Smooth muscle cell (in vitro differentiated cells): ENCODE results near the gene MOSPD3. TPM values are rescaled to one million over a fixed set of nuclear protein-coding genes. Genes with fewer than 3 reads are reported as not detected.

ENCODE experiments used
- DNase-seq: peaks from one replicate; lab custom pipeline; 2025; ENCODE audit not compliant: unreplicated experiment; lab: John Stamatoyannopoulos, UW
- H2AFZ ChIP-seq: fragments of 200-600 bp; sonication (generic); 2 replicates; pipeline ENCODE4 v1.6.0; 2016; ENCODE audit warnings: antibody characterized with exemption, low read depth, mild to moderate bottlenecking
- H3F3A ChIP-seq: fragments of 200-600 bp; sonication (generic); 2 replicates; pipeline ENCODE4 v1.6.0; 2017; ENCODE audit warnings: antibody characterized with exemption, low read depth
- H3K27ac ChIP-seq: fragments of 200-600 bp; sonication (generic); 2 replicates; pipeline ENCODE4 v1.5.1; 2016; ENCODE audit warnings: low read depth, mild to moderate bottlenecking
- H3K27me3 ChIP-seq: fragments of 200-600 bp; sonication (generic); 2 replicates; pipeline ENCODE4 v1.6.1; 2016; ENCODE audit warnings: low read depth, mild to moderate bottlenecking
- H3K36me3 ChIP-seq: fragments of 200-600 bp; sonication (generic); 2 replicates; pipeline ENCODE4 v1.5.1; 2016; ENCODE audit warnings: low read depth
- H3K4me1 ChIP-seq: fragments of 200-600 bp; sonication (generic); 2 replicates; pipeline ENCODE4 v1.5.1; 2016; ENCODE audit warnings: low read depth
- H3K4me2 ChIP-seq: fragments of 200-600 bp; sonication (generic); 2 replicates; pipeline ENCODE4 v1.6.0; 2016; ENCODE audit warnings: mild to moderate bottlenecking
- H3K4me3 ChIP-seq: fragments of 200-600 bp; sonication (generic); 2 replicates; pipeline ENCODE4 v1.5.1; 2016; ENCODE audit warnings: mild to moderate bottlenecking
- H3K79me2 ChIP-seq: fragments of 200-600 bp; sonication (generic); 2 replicates; pipeline ENCODE4 v1.6.0; 2016; ENCODE audit warnings: low read depth, mild to moderate bottlenecking
- H3K9ac ChIP-seq: fragments of 200-600 bp; sonication (generic); 2 replicates; pipeline ENCODE4 v1.6.0; 2016; ENCODE audit warnings: low read depth
- H3K9me3 ChIP-seq: fragments of 200-600 bp; sonication (generic); replicated peaks from 2 replicates; pipeline ENCODE4 v1.5.1; 2016; ENCODE audit warnings: low read depth
- H4K20me1 ChIP-seq: fragments of 200-600 bp; sonication (generic); 2 replicates; pipeline ENCODE4 v1.6.0; 2016; ENCODE audit warnings: low read depth
- WGBS: methylation state at CpG from one replicate; pipeline ENCODE4 v1.1.7; 2016; ENCODE audit warnings: low lambda C conversion rate; 5-methylcytosine and 5-hydroxymethylcytosine counted together
- polyA plus RNA-seq: library from polyadenylated mRNA; unstranded; fragments of >200 nt; fragmentation: Nextera tagmentation; extraction: Ambion mirVana; gene quantifications from 2 replicates; pipeline ENCODE4 v1.2.1, GENCODE V29; 2016
- total RNA-seq: library from RNA; depleted of rRNA; stranded (reverse); fragments of >200 nt; gene quantifications from 2 replicates; pipeline ENCODE4 v1.2.3, GENCODE V29; 2014
- TF ChIP-seq, protein P1 (sequence below): fragments of 200-600 bp; sonication (generic); IDR thresholded peaks from 2 replicates; pipeline ENCODE4 v1.5.1; 2017; ENCODE audit warnings: borderline replicate concordance, mild to moderate bottlenecking, antibody characterized with exemption; ENCODE audit not compliant: insufficient read depth, poor library complexity, severe bottlenecking

MOSPD3 gene
- total and polyA plus RNA-seq, 2 experiments from 2014 or later, result 10.5 to 47.8 TPM

DNA sequence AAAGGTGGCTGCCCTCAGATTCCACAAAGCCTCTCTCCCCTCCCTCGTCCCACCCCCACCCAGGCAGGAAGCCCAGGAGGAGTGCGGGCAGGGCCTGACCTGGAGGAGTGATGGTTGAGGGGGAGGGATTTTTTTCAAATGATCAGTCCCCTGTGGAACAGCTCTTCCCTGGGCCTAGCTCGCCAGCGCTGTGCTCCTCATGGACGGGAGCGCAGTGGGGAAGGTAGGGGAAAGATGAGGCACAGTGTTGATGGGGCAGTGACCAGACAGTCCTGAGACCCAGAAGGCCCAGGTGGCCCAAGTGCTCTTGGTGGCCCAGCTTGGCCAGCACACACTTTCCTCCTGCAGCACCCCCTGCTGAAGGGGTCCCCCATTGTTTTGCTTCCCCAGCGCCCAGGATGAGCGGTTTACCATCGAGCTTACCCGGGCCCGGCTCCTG is 47.2 kb upstream of the MOSPD3 start:
- H3K4me1 ChIP-seq, result peaks cover 8% of the 10 kb centered on the region
- no peak overlapping the region for H3K9ac ChIP-seq
- no peaks in the 10 kb centered on the region for H3K36me3 ChIP-seq
- no peak overlapping the region for H3K4me2 ChIP-seq
- H3K79me2 ChIP-seq, result no peaks in the 10 kb centered on the region
- WGBS, result 96% methylated on average over 11 of the region's 11 CpGs
- no peaks in the 10 kb centered on the region for H3F3A ChIP-seq
- no peak overlapping the region for H2AFZ ChIP-seq
- H3K4me3 ChIP-seq, result no peak overlapping the region
- H4K20me1 ChIP-seq, result no peaks in the 10 kb centered on the region
- no peak for DNase-seq
- TF ChIP-seq, protein P1, sequence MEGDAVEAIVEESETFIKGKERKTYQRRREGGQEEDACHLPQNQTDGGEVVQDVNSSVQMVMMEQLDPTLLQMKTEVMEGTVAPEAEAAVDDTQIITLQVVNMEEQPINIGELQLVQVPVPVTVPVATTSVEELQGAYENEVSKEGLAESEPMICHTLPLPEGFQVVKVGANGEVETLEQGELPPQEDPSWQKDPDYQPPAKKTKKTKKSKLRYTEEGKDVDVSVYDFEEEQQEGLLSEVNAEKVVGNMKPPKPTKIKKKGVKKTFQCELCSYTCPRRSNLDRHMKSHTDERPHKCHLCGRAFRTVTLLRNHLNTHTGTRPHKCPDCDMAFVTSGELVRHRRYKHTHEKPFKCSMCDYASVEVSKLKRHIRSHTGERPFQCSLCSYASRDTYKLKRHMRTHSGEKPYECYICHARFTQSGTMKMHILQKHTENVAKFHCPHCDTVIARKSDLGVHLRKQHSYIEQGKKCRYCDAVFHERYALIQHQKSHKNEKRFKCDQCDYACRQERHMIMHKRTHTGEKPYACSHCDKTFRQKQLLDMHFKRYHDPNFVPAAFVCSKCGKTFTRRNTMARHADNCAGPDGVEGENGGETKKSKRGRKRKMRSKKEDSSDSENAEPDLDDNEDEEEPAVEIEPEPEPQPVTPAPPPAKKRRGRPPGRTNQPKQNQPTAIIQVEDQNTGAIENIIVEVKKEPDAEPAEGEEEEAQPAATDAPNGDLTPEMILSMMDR, result no peak
- H3K9me3 ChIP-seq, result no peaks in the 10 kb centered on the region
- no peak overlapping the region for H3K27ac ChIP-seq
- no peaks in the 10 kb centered on the region for H3K27me3 ChIP-seq

DNA sequence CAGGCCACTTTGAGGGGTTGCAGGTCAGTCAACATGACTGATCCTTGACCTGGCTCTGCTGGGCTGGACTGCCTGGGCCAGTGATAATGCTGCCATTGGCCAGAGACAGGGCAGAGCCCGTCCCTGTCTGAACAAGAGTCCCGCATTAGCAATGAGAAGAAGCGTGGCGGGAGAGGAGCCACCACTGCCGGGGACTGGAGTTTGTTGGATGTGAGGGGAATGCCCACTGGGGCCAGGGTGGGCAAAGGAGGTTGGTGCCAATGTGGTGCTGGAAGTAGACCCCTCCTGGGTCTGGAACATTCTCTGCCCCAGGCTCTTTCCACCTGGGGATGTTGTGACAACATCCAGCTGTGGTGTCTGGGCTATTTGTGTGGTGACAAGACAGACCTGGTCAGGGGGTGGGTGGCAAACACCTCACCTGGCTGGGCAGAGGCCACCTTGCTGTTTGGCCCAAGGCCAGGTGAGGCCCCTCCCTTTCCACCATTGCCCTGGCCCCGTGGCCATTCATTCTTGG is 46.3 kb upstream of the MOSPD3 start:
- no peaks in the 10 kb centered on the region for H3K36me3 ChIP-seq
- peaks cover 11% of the 10 kb centered on the region for H3K4me1 ChIP-seq
- no peaks in the 10 kb centered on the region for H3K79me2 ChIP-seq
- peaks cover 3% of the 10 kb centered on the region for H3K27me3 ChIP-seq
- H2AFZ ChIP-seq, result no peak overlapping the region
- DNase-seq, result no peak
- H3F3A ChIP-seq, result no peaks in the 10 kb centered on the region
- no peaks in the 10 kb centered on the region for H4K20me1 ChIP-seq
- no peaks in the 10 kb centered on the region for H3K9me3 ChIP-seq
- H3K27ac ChIP-seq, result no peak overlapping the region
- H3K4me3 ChIP-seq, result no peak overlapping the region
- H3K4me2 ChIP-seq, result no peak overlapping the region
- 90% methylated on average over 6 of the region's 6 CpGs for WGBS
- TF ChIP-seq, protein P1, result no peak
- H3K9ac ChIP-seq, result no peak overlapping the region

DNA sequence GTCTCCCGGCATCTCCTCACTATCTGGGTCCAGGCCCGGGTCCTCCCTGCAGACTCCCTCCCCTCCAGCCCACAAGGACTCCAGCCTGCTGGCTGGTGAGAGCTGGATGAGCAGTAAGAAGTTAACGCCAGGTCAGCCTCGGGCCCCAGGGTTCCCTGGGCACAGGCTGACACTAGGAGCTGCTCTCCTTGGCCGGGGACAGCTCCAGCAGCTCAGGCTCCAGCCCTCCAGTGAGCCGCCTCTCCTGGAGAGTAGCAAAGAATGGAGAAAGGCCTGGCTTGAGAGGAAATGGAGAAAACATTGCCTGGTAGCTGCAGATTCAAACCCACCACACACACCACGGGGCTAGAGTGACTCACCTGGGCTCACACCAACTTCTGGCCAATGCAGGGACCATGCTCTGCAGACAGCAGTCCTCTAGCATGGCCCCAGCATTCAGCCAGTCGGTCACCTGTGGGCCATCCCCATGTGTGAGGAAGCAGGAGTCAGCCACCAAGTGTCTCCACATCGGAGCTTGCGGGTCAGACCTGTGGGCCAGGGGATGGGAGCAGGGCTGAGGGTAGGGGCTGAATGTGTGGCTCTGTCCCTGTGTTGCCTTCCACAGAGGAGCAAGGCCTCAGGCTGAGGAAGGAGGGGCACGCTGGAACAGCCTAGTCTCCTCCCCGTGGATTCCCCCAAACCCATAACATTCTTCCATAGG is 45.2 kb upstream of the MOSPD3 start:
- Histone ChIP-seq H3K4me1 (peaks cover 11% of the 10 kb centered on the region), H3F3A (no peaks in the 10 kb centered on the region), H2AFZ (no peak overlapping the region), H3K27ac (no peak overlapping the region), H3K9ac (no peak overlapping the region), H3K79me2 (no peaks in the 10 kb centered on the region), H4K20me1 (no peaks in the 10 kb centered on the region), H3K4me3 (no peak overlapping the region), H3K4me2 (no peak overlapping the region), H3K9me3 (no peaks in the 10 kb centered on the region), H3K36me3 (no peaks in the 10 kb centered on the region), H3K27me3 (peaks cover 7% of the 10 kb centered on the region)
- no peak for DNase-seq
- 86% methylated on average over 12 of the region's 12 CpGs for WGBS
- TF ChIP-seq, protein P1, result no peak

DNA sequence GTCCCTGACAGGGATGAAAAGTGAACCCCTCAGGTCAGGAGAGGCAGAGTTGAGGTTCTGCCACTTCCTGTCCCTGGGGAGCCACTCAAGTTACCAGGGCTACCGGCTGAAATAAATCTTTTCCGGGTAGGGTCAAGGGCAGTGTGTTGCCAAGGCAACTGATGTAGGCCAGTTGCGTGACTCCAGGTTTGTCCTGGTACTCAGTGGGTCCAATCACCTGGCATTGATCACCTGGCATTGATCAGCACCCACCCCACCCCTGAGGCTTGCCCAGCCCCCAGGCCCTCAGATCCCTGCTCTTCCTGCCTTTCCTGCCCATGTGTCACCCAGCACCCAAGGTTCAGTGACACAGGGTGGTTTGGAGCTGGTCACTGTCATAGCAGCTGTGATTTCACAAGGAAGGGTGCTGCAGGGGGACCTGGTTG is 44.6 kb upstream of the MOSPD3 start:
- H3F3A ChIP-seq, result no peaks in the 10 kb centered on the region
- WGBS, result 83% methylated on average over 3 of the region's 3 CpGs

More for the DNA sequence above, 44.6 kb upstream of the MOSPD3 start:
- TF ChIP-seq, protein P1, result no peak
- Histone ChIP-seq H3K27ac (no peak overlapping the region), H4K20me1 (no peaks in the 10 kb centered on the region), H3K79me2 (no peaks in the 10 kb centered on the region), H2AFZ (no peak overlapping the region), H3K36me3 (no peaks in the 10 kb centered on the region), H3K4me3 (no peak overlapping the region), H3K27me3 (peaks cover 7% of the 10 kb centered on the region), H3K9ac (no peak overlapping the region), H3K9me3 (no peaks in the 10 kb centered on the region), H3K4me1 (peaks cover 11% of the 10 kb centered on the region), H3K4me2 (no peak overlapping the region)
- no peak for DNase-seq
